ENCODE data around the gene BTBD1. TPM values are rescaled to one million over a fixed set of nuclear protein-coding genes. Genes with fewer than 3 reads are reported as not detected.

The BTBD1 gene
- total RNA-seq, 1 experiment from 2014 or later, result 58.3 TPM

Small RNA genes lying within 50 kb of the gene (microRNA-seq; reads per million reads assigned to microRNA genes)
- gene MIR4515, result 2.4 reads per million

Other genes starting within 250 kb of the BTBD1 start
- gene HOMER2, start 114.5 kb downstream of the BTBD1 start, total RNA-seq (2021), result 4.6 and 6.7 TPM in 2 replicates
- 27.4 and 28.1 TPM in 2 replicates for gene RAMAC, start 81.0 kb downstream of the BTBD1 start, total RNA-seq (2021)
- gene C15orf40, start 55.6 kb downstream of the BTBD1 start, total RNA-seq (2021), result 20.6 and 30.6 TPM in 2 replicates
- 1.8 and 2.4 TPM in 2 replicates for gene TM6SF1, start 40.4 kb upstream of the BTBD1 start, total RNA-seq (2021)
- gene HDGFL3, start 140.6 kb upstream of the BTBD1 start, total RNA-seq (2021), result 103 TPM in 2 replicates
- 0.37 and 0.46 TPM in 2 replicates for gene BNC1, start 217.4 kb upstream of the BTBD1 start, total RNA-seq (2021)

All from A673 (cell line).